ENCODE measurements around the gene B4GALT4. TPM values are rescaled to one million over a fixed set of nuclear protein-coding genes. Genes with fewer than 3 reads are reported as not detected.
A peak's percentile ranks its signal among the peaks of the same experiment; 100 is the strongest.

Gene B4GALT4
- total RNA-seq, 1 experiment from 2014 or later = 37.6 TPM

DNA sequence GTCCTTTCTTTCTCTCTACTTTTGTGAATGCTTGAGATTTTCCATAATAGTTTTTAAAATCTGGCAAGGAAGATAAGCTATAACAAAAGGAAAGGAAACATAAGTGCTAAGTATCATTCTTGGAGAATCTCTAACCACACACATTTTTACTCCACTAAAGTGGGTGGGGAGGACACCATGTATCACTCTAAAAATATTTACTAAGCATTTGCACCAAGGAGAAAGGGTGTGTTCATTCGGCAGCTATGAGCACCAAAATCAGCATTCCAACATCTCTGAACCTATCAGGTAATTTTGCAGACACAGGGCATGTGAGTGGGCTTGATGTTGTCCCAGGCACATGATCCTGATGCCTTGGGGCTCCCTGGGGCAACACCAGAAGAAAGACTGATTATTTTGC lies 5.5 kb downstream of the B4GALT4 start:
- Histone ChIP-seq H3K9me3 (ENCODE audit: low read length) (no peaks in the 10 kb centered on the region), H3F3A (ENCODE audit: low read length, unreplicated experiment) (no peaks in the 10 kb centered on the region), H3K9ac (ENCODE audit: low read length) (no peak overlapping the region), H3K27ac (ENCODE audit: low read length) (peak overlapping the region; percentile 17), H3K79me2 (ENCODE audit: low read length) (peaks cover 55% of the 10 kb centered on the region), H4K20me1 (ENCODE audit: low read length) (no peaks in the 10 kb centered on the region), H2AFZ (ENCODE audit: low read length) (no peak overlapping the region), H3K27me3 (ENCODE audit: low read length) (no peaks in the 10 kb centered on the region), H3K36me3 (ENCODE audit: low read depth, low read length) (peaks cover 39% of the 10 kb centered on the region), H3K9me2 (replicated peaks; ENCODE audit: low read length) (no peaks in the 10 kb centered on the region), H3K4me2 (ENCODE audit: low read length) (peak overlapping the region; percentile 54), H3K4me1 (ENCODE audit: insufficient read depth, low read length) (peaks cover 25% of the 10 kb centered on the region), H3K4me3 (ENCODE audit: low read length) (peak overlapping the region; percentile 12; the same call in 1 of the 2 replicates)
- TF ChIP-seq, protein P1, sequence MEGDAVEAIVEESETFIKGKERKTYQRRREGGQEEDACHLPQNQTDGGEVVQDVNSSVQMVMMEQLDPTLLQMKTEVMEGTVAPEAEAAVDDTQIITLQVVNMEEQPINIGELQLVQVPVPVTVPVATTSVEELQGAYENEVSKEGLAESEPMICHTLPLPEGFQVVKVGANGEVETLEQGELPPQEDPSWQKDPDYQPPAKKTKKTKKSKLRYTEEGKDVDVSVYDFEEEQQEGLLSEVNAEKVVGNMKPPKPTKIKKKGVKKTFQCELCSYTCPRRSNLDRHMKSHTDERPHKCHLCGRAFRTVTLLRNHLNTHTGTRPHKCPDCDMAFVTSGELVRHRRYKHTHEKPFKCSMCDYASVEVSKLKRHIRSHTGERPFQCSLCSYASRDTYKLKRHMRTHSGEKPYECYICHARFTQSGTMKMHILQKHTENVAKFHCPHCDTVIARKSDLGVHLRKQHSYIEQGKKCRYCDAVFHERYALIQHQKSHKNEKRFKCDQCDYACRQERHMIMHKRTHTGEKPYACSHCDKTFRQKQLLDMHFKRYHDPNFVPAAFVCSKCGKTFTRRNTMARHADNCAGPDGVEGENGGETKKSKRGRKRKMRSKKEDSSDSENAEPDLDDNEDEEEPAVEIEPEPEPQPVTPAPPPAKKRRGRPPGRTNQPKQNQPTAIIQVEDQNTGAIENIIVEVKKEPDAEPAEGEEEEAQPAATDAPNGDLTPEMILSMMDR (conservative IDR thresholded peaks at IDR 0.05; ENCODE audit: low read depth, low read length) = no peak
- TF ChIP-seq EZH2phosphoT487 (IDR thresholded peaks at IDR 0.05; ENCODE audit: borderline replicate concordance, low read length) (no peak), EZH2 (IDR thresholded peaks at IDR 0.05; ENCODE audit: low read length, unreplicated experiment) (no peak)
- ChIA-PET CTCF (no interaction called here), POLR2A (ENCODE audit: unreplicated experiment) (no interaction called here)
- intact Hi-C loops (cut with micrococcal nuclease) = loop anchor here (10.0 kb wide), 1 partner anchor 200 kb away; the partner anchor contains the start of gene IGSF11
- peak; percentile 76 for ATAC-seq
- peak; percentile 79 for DNase-seq
- BruUV-seq (replicated peaks) = no TSS peak

- Histone ChIP-seq H3K36me3 (ENCODE audit: low read depth, low read length) (peaks cover 44% of the 10 kb centered on the region), H3K4me3 (ENCODE audit: low read length) (peak overlapping the region; percentile 12; the same call in 1 of the 2 replicates), H4K20me1 (ENCODE audit: low read length) (no peaks in the 10 kb centered on the region), H3K27ac (ENCODE audit: low read length) (no peak overlapping the region), H3F3A (ENCODE audit: low read length, unreplicated experiment) (no peaks in the 10 kb centered on the region), H3K9me2 (replicated peaks; ENCODE audit: low read length) (no peaks in the 10 kb centered on the region), H3K79me2 (ENCODE audit: low read length) (peaks cover 50% of the 10 kb centered on the region), H3K4me2 (ENCODE audit: low read length) (peak overlapping the region; percentile 54; the same call in 1 of the 2 replicates), H3K9ac (ENCODE audit: low read length) (no peak overlapping the region), H3K27me3 (ENCODE audit: low read length) (no peaks in the 10 kb centered on the region), H3K9me3 (ENCODE audit: low read length) (no peaks in the 10 kb centered on the region), H3K4me1 (ENCODE audit: insufficient read depth, low read length) (peaks cover 25% of the 10 kb centered on the region), H2AFZ (ENCODE audit: low read length) (no peak overlapping the region)
- ChIA-PET POLR2A (ENCODE audit: unreplicated experiment) (no interaction called here), CTCF (no interaction called here)
- intact Hi-C loops (cut with micrococcal nuclease) = loop anchor here (10.0 kb wide), 1 partner anchor 200 kb away; the partner anchor contains the start of gene IGSF11
- DNase-seq (no peak), ATAC-seq (no peak)
- TF ChIP-seq, protein P1 (conservative IDR thresholded peaks at IDR 0.05; ENCODE audit: low read depth, low read length) = no peak
- no peak for TF ChIP-seq EZH2phosphoT487 (IDR thresholded peaks at IDR 0.05; ENCODE audit: borderline replicate concordance, low read length)
- BruUV-seq (replicated peaks) = no TSS peak
These were observed 6.1 kb downstream of the B4GALT4 start for GRCh38 chr3:119234610-119235009.

DNA sequence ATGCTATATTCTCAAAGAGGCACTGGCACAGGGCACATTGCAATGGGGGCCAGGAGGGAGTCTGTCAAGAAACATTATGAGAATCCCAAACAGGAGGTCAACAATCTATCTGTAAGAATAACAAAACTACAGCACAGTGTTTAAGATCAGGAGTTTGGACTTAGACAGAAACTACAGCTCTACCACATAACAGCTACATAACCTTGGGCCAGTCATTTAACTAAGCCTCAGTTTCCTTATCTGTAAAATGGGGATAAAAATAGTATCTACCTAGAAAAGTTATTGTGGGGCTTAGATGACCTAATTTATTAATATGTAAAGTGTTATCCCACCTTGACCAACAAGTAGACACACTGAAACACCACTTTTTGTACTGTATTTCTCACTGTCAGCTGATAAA lies 9.9 kb downstream of the B4GALT4 start:
- Histone ChIP-seq H3K4me2 (ENCODE audit: low read length) (no peak overlapping the region), H3K27me3 (ENCODE audit: low read length) (no peaks in the 10 kb centered on the region), H2AFZ (ENCODE audit: low read length) (no peak overlapping the region), H3K9me2 (replicated peaks; ENCODE audit: low read length) (no peaks in the 10 kb centered on the region), H3K36me3 (ENCODE audit: low read depth, low read length) (peaks cover 59% of the 10 kb centered on the region), H3K27ac (ENCODE audit: low read length) (no peak overlapping the region), H3K9ac (ENCODE audit: low read length) (no peak overlapping the region), H4K20me1 (ENCODE audit: low read length) (no peaks in the 10 kb centered on the region), H3F3A (ENCODE audit: low read length, unreplicated experiment) (no peaks in the 10 kb centered on the region), H3K9me3 (ENCODE audit: low read length) (no peaks in the 10 kb centered on the region), H3K4me1 (ENCODE audit: insufficient read depth, low read length) (peaks cover 33% of the 10 kb centered on the region), H3K4me3 (ENCODE audit: low read length) (no peak overlapping the region), H3K79me2 (ENCODE audit: low read length) (peaks cover 13% of the 10 kb centered on the region; the same call in 1 of the 2 replicates)
- BruUV-seq (replicated peaks) = no TSS peak
- intact Hi-C loops (cut with micrococcal nuclease) = loop anchor here (10.0 kb wide), 1 partner anchor 196 kb away; the partner anchor contains the start of gene IGSF11
- POLR2A ChIA-PET (ENCODE audit: unreplicated experiment) = no interaction called here
- DNase-seq (no peak), ATAC-seq (no peak)
- TF ChIP-seq, protein P1 (conservative IDR thresholded peaks at IDR 0.05; ENCODE audit: low read depth, low read length) = no peak
- TF ChIP-seq EZH2 (IDR thresholded peaks at IDR 0.05; ENCODE audit: low read length, unreplicated experiment) (no peak), EZH2phosphoT487 (IDR thresholded peaks at IDR 0.05; ENCODE audit: borderline replicate concordance, low read length) (no peak)
- CTCF ChIA-PET = no interaction called here
